HepG2 (cell line): ENCODE measurements around the gene TBC1D22A. TPM values are rescaled to one million over a fixed set of nuclear protein-coding genes. Genes with fewer than 3 reads are reported as not detected.

Experiments
- ARHGAP35 ChIP-seq: sonication (generic); formaldehyde crosslinking; IDR thresholded peaks from 2 replicates; pipeline ENCODE4 v1.9.0; 2022; ENCODE audit warnings: mild to moderate bottlenecking, inconsistent platforms, moderate library complexity, missing genetic modification reagents, borderline replicate concordance
- CHD4 ChIP-seq: fragments of 200-600 bp; sonication (generic); IDR thresholded peaks from 2 replicates; pipeline ENCODE4 v1.7.0; 2017; ENCODE audit warnings: mild to moderate bottlenecking, low read length, borderline replicate concordance
- CREM ChIP-seq, 2 experiments: sonication (generic) in 1 of 2; formaldehyde crosslinking in 1 of 2; IDR thresholded peaks; 2 replicates each; pipeline versions ENCODE4 v1.4.0 to v1.6.1; 2016 to 2020; ENCODE audit warnings: antibody characterized with exemption in 1 of 2, mild to moderate bottlenecking in 1 of 2, missing genetic modification reagents in 1 of 2
- DNMT1 ChIP-seq: sonication (generic); formaldehyde crosslinking; IDR thresholded peaks from 2 replicates; pipeline ENCODE4 v1.5.1; 2020; ENCODE audit warnings: mild to moderate bottlenecking, missing genetic modification reagents
- HMG20A ChIP-seq: IDR thresholded peaks from 2 replicates; pipeline ENCODE4 v1.6.1; 2016; ENCODE audit warnings: borderline replicate concordance
- KLF15 ChIP-seq: sonication (generic); formaldehyde crosslinking; IDR thresholded peaks from 2 replicates; pipeline ENCODE4 v1.8.1; 2023; ENCODE audit warnings: borderline replicate concordance, mild to moderate bottlenecking, inconsistent platforms, missing genetic modification reagents, mixed read lengths
- LCORL ChIP-seq, 2 experiments: fragments of 450-650 bp in 1 of 2; sonication (generic) in 1 of 2; formaldehyde crosslinking in 1 of 2; IDR thresholded peaks; 2 replicates each; pipeline versions ENCODE4 v1.5.0 to v1.6.1; 2017 to 2020; ENCODE audit warnings: antibody characterized with exemption in 1 of 2, missing genetic modification reagents in 1 of 2
- NR2F6 ChIP-seq, 2 experiments: IDR thresholded peaks; 2 replicates each; pipeline ENCODE4 v1.6.1; 2016; ENCODE audit warnings: antibody characterized with exemption in 1 of 2, mild to moderate bottlenecking in 1 of 2
- RNF2 ChIP-seq: fragments of 450-650 bp; conservative IDR thresholded peaks from 2 replicates; pipeline ENCODE4 v1.6.1; 2016; ENCODE audit warnings: low read depth
- RXRA ChIP-seq: sonication (generic); formaldehyde crosslinking; IDR thresholded peaks from 2 replicates; pipeline ENCODE4 v1.5.1; 2020; ENCODE audit warnings: missing genetic modification reagents
- SYNCRIP ChIP-seq: fragments of 200-400 bp; formaldehyde crosslinking; IDR thresholded peaks from 2 replicates; pipeline ENCODE4 v1.6.1; 2018; ENCODE audit warnings: mild to moderate bottlenecking, low read depth, low read length; ENCODE audit not compliant: insufficient read depth
- ZMYM3 ChIP-seq: sonication (generic); formaldehyde crosslinking; IDR thresholded peaks from 2 replicates; pipeline ENCODE4 v1.5.1; 2020; ENCODE audit warnings: mild to moderate bottlenecking, missing genetic modification reagents
- ZNF160 ChIP-seq: sonication (generic); formaldehyde crosslinking; IDR thresholded peaks from 2 replicates; pipeline ENCODE4 v1.8.0; 2022; ENCODE audit warnings: mild to moderate bottlenecking, inconsistent platforms, missing genetic modification reagents
- ZNF678 ChIP-seq: sonication (generic); formaldehyde crosslinking; IDR thresholded peaks from 2 replicates; pipeline ENCODE4 v1.4.0; 2020; ENCODE audit warnings: mild to moderate bottlenecking, missing genetic modification reagents
- ZNF777 ChIP-seq: sonication (generic); formaldehyde crosslinking; IDR thresholded peaks from 2 replicates; pipeline ENCODE4 v1.4.0; 2020; ENCODE audit warnings: missing genetic modification reagents
- polyA plus RNA-seq, 8 experiments: library from polyadenylated mRNA; depleted of rRNA in 3 of 8; stranded (reverse) in 7 of 8; unstranded in 1 of 8; fragments of >200 nt; fragmentation: Illumina TruSeq in 4 of 8; extraction: Trizol in 4 of 8; gene quantifications; 2 replicates each; pipeline versions ENCODE4 v1.2.1 to v1.2.3, GENCODE V29; 2011 to 2016; ENCODE audit warnings: low read depth in 4 of 8, missing spikeins in 1 of 8, mixed read lengths in 1 of 8; ENCODE audit not compliant: insufficient read depth in 1 of 8
- total RNA-seq, 5 experiments: library from RNA; depleted of rRNA; stranded (reverse); fragments of >200 nt; fragmentation: Illumina TruSeq; extraction: Trizol; gene quantifications; 2 replicates each; pipeline ENCODE4 v1.2.3, GENCODE V29; 2016; ENCODE audit warnings: low read depth in 1 of 5
- TF ChIP-seq, protein P1 (sequence below): sonication (generic); formaldehyde crosslinking; IDR thresholded peaks from 2 replicates; pipeline ENCODE4 v1.5.1; 2020; ENCODE audit warnings: mild to moderate bottlenecking, missing genetic modification reagents, borderline replicate concordance
- TF ChIP-seq, protein P2 (sequence below): sonication (generic); formaldehyde crosslinking; IDR thresholded peaks from 2 replicates; pipeline ENCODE4 v1.9.0; 2022; ENCODE audit warnings: missing genetic modification reagents, mild to moderate bottlenecking, borderline replicate concordance
- TF ChIP-seq, protein P3 (sequence below): sonication (generic); formaldehyde crosslinking; IDR thresholded peaks from 2 replicates; pipeline ENCODE4 v1.4.0; 2020; ENCODE audit warnings: missing genetic modification reagents; ENCODE audit errors: not compliant biosample characterization
- TF ChIP-seq, protein P4 (sequence below): sonication (generic); formaldehyde crosslinking; IDR thresholded peaks from 2 replicates; pipeline ENCODE4 v1.5.0; 2020; ENCODE audit warnings: mild to moderate bottlenecking, missing genetic modification reagents

The TBC1D22A gene
- total and polyA plus RNA-seq, 2 of the 13 experiments (the other 11 are each of a cell fraction or from before 2014, with no cell fraction given): 17.3 to 18.0 TPM

DNA sequence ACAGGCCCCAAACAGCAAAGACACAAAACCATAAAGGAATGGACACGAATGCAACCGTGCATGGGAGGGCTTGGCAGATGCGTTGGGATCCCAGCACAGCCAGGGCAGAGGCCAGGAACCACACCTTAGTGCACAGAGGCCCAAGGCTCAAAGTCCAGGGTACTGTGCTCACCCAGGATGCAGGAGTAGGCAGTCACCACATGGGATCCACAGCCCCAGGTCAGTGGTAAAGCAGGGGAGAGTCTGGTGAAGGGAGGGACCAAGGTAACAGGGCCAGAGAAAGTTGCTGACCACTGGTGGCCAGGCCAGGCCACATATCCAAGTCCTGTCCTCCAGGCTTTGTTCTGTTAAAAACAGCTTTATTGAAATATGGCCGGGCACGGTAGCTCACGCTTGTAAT is 17.9 kb upstream of the TBC1D22A start (continued):
- TF ChIP-seq, protein P1, sequence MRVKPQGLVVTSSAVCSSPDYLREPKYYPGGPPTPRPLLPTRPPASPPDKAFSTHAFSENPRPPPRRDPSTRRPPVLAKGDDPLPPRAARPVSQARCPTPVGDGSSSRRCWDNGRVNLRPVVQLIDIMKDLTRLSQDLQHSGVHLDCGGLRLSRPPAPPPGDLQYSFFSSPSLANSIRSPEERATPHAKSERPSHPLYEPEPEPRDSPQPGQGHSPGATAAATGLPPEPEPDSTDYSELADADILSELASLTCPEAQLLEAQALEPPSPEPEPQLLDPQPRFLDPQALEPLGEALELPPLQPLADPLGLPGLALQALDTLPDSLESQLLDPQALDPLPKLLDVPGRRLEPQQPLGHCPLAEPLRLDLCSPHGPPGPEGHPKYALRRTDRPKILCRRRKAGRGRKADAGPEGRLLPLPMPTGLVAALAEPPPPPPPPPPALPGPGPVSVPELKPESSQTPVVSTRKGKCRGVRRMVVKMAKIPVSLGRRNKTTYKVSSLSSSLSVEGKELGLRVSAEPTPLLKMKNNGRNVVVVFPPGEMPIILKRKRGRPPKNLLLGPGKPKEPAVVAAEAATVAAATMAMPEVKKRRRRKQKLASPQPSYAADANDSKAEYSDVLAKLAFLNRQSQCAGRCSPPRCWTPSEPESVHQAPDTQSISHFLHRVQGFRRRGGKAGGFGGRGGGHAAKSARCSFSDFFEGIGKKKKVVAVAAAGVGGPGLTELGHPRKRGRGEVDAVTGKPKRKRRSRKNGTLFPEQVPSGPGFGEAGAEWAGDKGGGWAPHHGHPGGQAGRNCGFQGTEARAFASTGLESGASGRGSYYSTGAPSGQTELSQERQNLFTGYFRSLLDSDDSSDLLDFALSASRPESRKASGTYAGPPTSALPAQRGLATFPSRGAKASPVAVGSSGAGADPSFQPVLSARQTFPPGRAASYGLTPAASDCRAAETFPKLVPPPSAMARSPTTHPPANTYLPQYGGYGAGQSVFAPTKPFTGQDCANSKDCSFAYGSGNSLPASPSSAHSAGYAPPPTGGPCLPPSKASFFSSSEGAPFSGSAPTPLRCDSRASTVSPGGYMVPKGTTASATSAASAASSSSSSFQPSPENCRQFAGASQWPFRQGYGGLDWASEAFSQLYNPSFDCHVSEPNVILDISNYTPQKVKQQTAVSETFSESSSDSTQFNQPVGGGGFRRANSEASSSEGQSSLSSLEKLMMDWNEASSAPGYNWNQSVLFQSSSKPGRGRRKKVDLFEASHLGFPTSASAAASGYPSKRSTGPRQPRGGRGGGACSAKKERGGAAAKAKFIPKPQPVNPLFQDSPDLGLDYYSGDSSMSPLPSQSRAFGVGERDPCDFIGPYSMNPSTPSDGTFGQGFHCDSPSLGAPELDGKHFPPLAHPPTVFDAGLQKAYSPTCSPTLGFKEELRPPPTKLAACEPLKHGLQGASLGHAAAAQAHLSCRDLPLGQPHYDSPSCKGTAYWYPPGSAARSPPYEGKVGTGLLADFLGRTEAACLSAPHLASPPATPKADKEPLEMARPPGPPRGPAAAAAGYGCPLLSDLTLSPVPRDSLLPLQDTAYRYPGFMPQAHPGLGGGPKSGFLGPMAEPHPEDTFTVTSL (CRISPR knock-in tag): no peak
- TF ChIP-seq RNF2: no peak
- peak; percentile 89 for TF ChIP-seq ZMYM3
- TF ChIP-seq NR2F6 (IDR thresholded peaks at IDR 0.05): 0 out of 2 replicates have a peak, but pooled peaks have one; percentile 48
- TF ChIP-seq NR2F6 (CRISPR knock-in tag; IDR thresholded peaks at IDR 0.05): peak; percentile 83
- TF ChIP-seq LCORL (IDR thresholded peaks at IDR 0.05): no peak
- peak; percentile 81; the same call in 1 of the 2 replicates for TF ChIP-seq LCORL (CRISPR knock-in tag; IDR thresholded peaks at IDR 0.05)
- no peak for TF ChIP-seq ZNF678 (CRISPR knock-in tag)
- peak; percentile 60; the same call in 1 of the 2 replicates for TF ChIP-seq RXRA
- TF ChIP-seq, protein P2, sequence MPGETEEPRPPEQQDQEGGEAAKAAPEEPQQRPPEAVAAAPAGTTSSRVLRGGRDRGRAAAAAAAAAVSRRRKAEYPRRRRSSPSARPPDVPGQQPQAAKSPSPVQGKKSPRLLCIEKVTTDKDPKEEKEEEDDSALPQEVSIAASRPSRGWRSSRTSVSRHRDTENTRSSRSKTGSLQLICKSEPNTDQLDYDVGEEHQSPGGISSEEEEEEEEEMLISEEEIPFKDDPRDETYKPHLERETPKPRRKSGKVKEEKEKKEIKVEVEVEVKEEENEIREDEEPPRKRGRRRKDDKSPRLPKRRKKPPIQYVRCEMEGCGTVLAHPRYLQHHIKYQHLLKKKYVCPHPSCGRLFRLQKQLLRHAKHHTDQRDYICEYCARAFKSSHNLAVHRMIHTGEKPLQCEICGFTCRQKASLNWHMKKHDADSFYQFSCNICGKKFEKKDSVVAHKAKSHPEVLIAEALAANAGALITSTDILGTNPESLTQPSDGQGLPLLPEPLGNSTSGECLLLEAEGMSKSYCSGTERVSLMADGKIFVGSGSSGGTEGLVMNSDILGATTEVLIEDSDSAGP: peak; percentile 46; the same call in 1 of the 2 replicates
- no peak for TF ChIP-seq ZNF777 (CRISPR knock-in tag)
- TF ChIP-seq, protein P3, sequence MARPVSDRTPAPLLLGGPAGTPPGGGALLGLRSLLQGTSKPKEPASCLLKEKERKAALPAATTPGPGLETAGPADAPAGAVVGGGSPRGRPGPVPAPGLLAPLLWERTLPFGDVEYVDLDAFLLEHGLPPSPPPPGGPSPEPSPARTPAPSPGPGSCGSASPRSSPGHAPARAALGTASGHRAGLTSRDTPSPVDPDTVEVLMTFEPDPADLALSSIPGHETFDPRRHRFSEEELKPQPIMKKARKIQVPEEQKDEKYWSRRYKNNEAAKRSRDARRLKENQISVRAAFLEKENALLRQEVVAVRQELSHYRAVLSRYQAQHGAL (CRISPR knock-in tag): no peak
- no peak for TF ChIP-seq KLF15 (CRISPR knock-in tag)
- no peak for TF ChIP-seq SYNCRIP
- TF ChIP-seq DNMT1 (CRISPR knock-in tag): no peak
- TF ChIP-seq, protein P4, sequence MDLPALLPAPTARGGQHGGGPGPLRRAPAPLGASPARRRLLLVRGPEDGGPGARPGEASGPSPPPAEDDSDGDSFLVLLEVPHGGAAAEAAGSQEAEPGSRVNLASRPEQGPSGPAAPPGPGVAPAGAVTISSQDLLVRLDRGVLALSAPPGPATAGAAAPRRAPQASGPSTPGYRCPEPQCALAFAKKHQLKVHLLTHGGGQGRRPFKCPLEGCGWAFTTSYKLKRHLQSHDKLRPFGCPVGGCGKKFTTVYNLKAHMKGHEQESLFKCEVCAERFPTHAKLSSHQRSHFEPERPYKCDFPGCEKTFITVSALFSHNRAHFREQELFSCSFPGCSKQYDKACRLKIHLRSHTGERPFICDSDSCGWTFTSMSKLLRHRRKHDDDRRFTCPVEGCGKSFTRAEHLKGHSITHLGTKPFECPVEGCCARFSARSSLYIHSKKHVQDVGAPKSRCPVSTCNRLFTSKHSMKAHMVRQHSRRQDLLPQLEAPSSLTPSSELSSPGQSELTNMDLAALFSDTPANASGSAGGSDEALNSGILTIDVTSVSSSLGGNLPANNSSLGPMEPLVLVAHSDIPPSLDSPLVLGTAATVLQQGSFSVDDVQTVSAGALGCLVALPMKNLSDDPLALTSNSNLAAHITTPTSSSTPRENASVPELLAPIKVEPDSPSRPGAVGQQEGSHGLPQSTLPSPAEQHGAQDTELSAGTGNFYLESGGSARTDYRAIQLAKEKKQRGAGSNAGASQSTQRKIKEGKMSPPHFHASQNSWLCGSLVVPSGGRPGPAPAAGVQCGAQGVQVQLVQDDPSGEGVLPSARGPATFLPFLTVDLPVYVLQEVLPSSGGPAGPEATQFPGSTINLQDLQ (CRISPR knock-in tag): no peak
- peak; percentile 32; the same call in 1 of the 2 replicates for TF ChIP-seq HMG20A
- no peak for TF ChIP-seq CHD4
- TF ChIP-seq ARHGAP35 (CRISPR knock-in tag): no peak
- no peak for TF ChIP-seq CREM (IDR thresholded peaks at IDR 0.05)
- no peak for TF ChIP-seq CREM (CRISPR knock-in tag; IDR thresholded peaks at IDR 0.05)
- TF ChIP-seq ZNF160: no peak
